Panc1 (cell line): Measurements from ENCODE around the gene PPIP5K1. TPM values are rescaled to one million over a fixed set of nuclear protein-coding genes. Genes with fewer than 3 reads are reported as not detected.

Experiments
- ATAC-seq: fragments of 200-7000 bp; cut with Tn5 transposase; 2 replicates; pipeline ENCODE4 v1.9.1; 2020; ENCODE audit warnings: mild to moderate bottlenecking, moderate library complexity
- BruUV-seq: library from RNA; stranded (reverse); fragments of 400-500 nt; replicated peaks from 2 replicates; lab custom pipeline; 2021; lab: Mats Ljungman, UMichigan
- CTCF ChIA-PET: fragments of 300-600 bp; sonication (Branson Sonifier 250); formaldehyde crosslinking; loops from one replicate; lab custom pipeline; 2022; ENCODE audit warnings: antibody characterized with exemption; lab: Charles Lee
- POLR2A ChIA-PET: fragments of 300-600 bp; sonication (Branson Sonifier 250); formaldehyde crosslinking; loops from one replicate; lab custom pipeline; 2022; ENCODE audit warnings: antibody characterized with exemption; lab: Charles Lee
- DNase-seq: peaks from one replicate; pipeline ENCODE4 v3.0.0-alpha.2; 2010; ENCODE audit warnings: low read depth, low spot score
- H3K27ac ChIP-seq: 2 replicates; pipeline ENCODE4 v1.5.1; 2011; ENCODE audit warnings: mild to moderate bottlenecking, low read length, inconsistent platforms
- H3K27me3 ChIP-seq: fragments of 200-500 bp; sonication (Bioruptor generic); 2 replicates; pipeline ENCODE4 v1.6.0; 2014; ENCODE audit warnings: low read length, inconsistent platforms; ENCODE audit not compliant: control insufficient read depth, insufficient read depth
- H3K36me3 ChIP-seq: fragments of 200-500 bp; sonication (Bioruptor generic); 2 replicates; pipeline ENCODE4 v1.5.1; 2014; ENCODE audit warnings: inconsistent platforms, mild to moderate bottlenecking, low read length, moderate library complexity; ENCODE audit not compliant: control insufficient read depth, insufficient read depth
- H3K4me1 ChIP-seq: 2 replicates; pipeline ENCODE4 v1.5.1; 2011; ENCODE audit warnings: inconsistent platforms, mild to moderate bottlenecking, low read length, moderate library complexity; ENCODE audit not compliant: control insufficient read depth, insufficient read depth
- H3K4me3 ChIP-seq, 2 experiments: 2 replicates each; pipeline ENCODE4 v1.5.1; 2011 to 2012; ENCODE audit warnings: low read depth in 2 of 2, low read length in 2 of 2, mild to moderate bottlenecking in 2 of 2, inconsistent platforms in 1 of 2, moderate library complexity in 1 of 2
- H3K9me3 ChIP-seq: fragments of 200-500 bp; sonication (Bioruptor generic); 2 replicates; pipeline ENCODE4 v1.5.1; 2014; ENCODE audit warnings: low read depth, mild to moderate bottlenecking, inconsistent platforms, low read length, moderate library complexity; ENCODE audit not compliant: control insufficient read depth, insufficient read depth
- CTCF ChIP-seq: fragments of 450-650 bp; IDR thresholded peaks from 2 replicates; pipeline ENCODE4 v1.5.1; 2017; ENCODE audit warnings: mild to moderate bottlenecking
- POLR2AphosphoS5 ChIP-seq: IDR thresholded peaks from 2 replicates; pipeline ENCODE4 v1.6.1; 2012; ENCODE audit warnings: mild to moderate bottlenecking, low read depth, low read length, moderate library complexity
- REST ChIP-seq, 2 experiments: IDR thresholded peaks; 2 replicates each; pipeline ENCODE4 v1.6.1; 2011 to 2012; ENCODE audit warnings: low read depth in 2 of 2, control low read depth in 1 of 2, low read length in 1 of 2, mild to moderate bottlenecking in 1 of 2, moderate library complexity in 1 of 2; ENCODE audit not compliant: insufficient read depth in 1 of 2
- SIN3A ChIP-seq: IDR thresholded peaks from 2 replicates; pipeline ENCODE4 v1.6.1; 2012; ENCODE audit warnings: low read depth, mild to moderate bottlenecking, low read length, moderate library complexity, borderline replicate concordance; ENCODE audit not compliant: insufficient read depth
- TCF7L2 ChIP-seq: IDR thresholded peaks from 2 replicates; pipeline ENCODE4 v1.6.1; 2011; ENCODE audit warnings: mild to moderate bottlenecking, low read depth, low read length, inconsistent platforms
- in situ Hi-C: cut with HindIII; loops from 2 replicates; pipeline ENCODE4 v1.10.0; 2016; ENCODE audit warnings: low sequenced_read_pairs, low pct_unique_long_range_greater_than_20kb
- intact Hi-C: fragments of 100-400 bp; cut with micrococcal nuclease; formaldehyde crosslinking; loops from one replicate; pipeline ENCODE4 v1.10.0; 2022; ENCODE audit not compliant: unreplicated experiment
- total RNA-seq: library from RNA; stranded (reverse); gene quantifications from one replicate; pipeline ENCODE4 v1.2.1, GENCODE V29; 2021; ENCODE audit not compliant: unreplicated experiment

The PPIP5K1 gene
- total RNA-seq, 1 experiment from 2014 or later: 56.6 TPM

- Histone ChIP-seq H3K4me3 (no peak overlapping the region), H3K27me3 (no peaks in the 10 kb centered on the region), H3K36me3 (no peaks in the 10 kb centered on the region), H3K9me3 (no peaks in the 10 kb centered on the region), H3K4me1 (no peaks in the 10 kb centered on the region), H3K27ac (no peak overlapping the region)
- intact Hi-C loops: no loop called here
- in situ Hi-C loops: no loop called here
- ATAC-seq (peak; percentile 33; the same call in 1 of the 2 replicates), DNase-seq (no peak)
- TF ChIP-seq SIN3A (no peak), TCF7L2 (no peak), REST (IDR thresholded peaks at IDR 0.05; ENCODE audit: insufficient read depth in 1 of 2, low read depth in 2 of 2, low read length in 1 of 2) (no peak)
- no TSS peak for BruUV-seq
- ChIA-PET POLR2A (no interaction called here), CTCF (no interaction called here)
Measured at GRCh38 chr15:43531018-43531670, 58.9 kb downstream of the PPIP5K1 start.

GRCh38 chr15:43529587-43530345, 60.2 kb downstream of the PPIP5K1 start:
- DNase-seq (no peak), ATAC-seq (no peak)
- Histone ChIP-seq H3K4me3 (no peak overlapping the region), H3K36me3 (no peaks in the 10 kb centered on the region), H3K27ac (no peak overlapping the region), H3K4me1 (no peaks in the 10 kb centered on the region), H3K9me3 (no peaks in the 10 kb centered on the region), H3K27me3 (no peaks in the 10 kb centered on the region)
- intact Hi-C loops (no loop called here), in situ Hi-C loops (no loop called here)
- BruUV-seq: no TSS peak
- ChIA-PET POLR2A (interaction anchor here (0.5 kb wide), 1 partner anchor 22 kb away, joined by 3 read pairs; no protein-coding TSS in a partner anchor), CTCF (no interaction called here)
- TF ChIP-seq TCF7L2 (no peak), SIN3A (no peak), POLR2AphosphoS5 (no peak), CTCF (no peak), REST (IDR thresholded peaks at IDR 0.05; ENCODE audit: insufficient read depth in 1 of 2, low read depth in 2 of 2, low read length in 1 of 2) (no peak)
